Stimulated activated CD8-positive, alpha-beta memory T cell treated with anti-CD3 and anti-CD28 coated beads, Interleukin-7, amount 100 ng/mL, for 1 hour (primary cell): ENCODE results near the gene MAGED1.

Experiments
- DNase-seq, 2 donors: peaks; one replicate each; pipeline ENCODE4 v3.0.0-alpha.2; 2020; ENCODE audit warnings: low read depth in 2 of 2

Gene MAGED1, protein sequence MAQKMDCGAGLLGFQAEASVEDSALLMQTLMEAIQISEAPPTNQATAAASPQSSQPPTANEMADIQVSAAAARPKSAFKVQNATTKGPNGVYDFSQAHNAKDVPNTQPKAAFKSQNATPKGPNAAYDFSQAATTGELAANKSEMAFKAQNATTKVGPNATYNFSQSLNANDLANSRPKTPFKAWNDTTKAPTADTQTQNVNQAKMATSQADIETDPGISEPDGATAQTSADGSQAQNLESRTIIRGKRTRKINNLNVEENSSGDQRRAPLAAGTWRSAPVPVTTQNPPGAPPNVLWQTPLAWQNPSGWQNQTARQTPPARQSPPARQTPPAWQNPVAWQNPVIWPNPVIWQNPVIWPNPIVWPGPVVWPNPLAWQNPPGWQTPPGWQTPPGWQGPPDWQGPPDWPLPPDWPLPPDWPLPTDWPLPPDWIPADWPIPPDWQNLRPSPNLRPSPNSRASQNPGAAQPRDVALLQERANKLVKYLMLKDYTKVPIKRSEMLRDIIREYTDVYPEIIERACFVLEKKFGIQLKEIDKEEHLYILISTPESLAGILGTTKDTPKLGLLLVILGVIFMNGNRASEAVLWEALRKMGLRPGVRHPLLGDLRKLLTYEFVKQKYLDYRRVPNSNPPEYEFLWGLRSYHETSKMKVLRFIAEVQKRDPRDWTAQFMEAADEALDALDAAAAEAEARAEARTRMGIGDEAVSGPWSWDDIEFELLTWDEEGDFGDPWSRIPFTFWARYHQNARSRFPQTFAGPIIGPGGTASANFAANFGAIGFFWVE

GRCh38 chrX:51892921-51893745 lies at the start of gene MAGED1:
TSS of gene MAGED1 (plus strand) at chrX:51893623. CDS start at chrX:51894305, 682 bp downstream.
- DNase-seq, result peak; percentile 20 to 37

DNA sequence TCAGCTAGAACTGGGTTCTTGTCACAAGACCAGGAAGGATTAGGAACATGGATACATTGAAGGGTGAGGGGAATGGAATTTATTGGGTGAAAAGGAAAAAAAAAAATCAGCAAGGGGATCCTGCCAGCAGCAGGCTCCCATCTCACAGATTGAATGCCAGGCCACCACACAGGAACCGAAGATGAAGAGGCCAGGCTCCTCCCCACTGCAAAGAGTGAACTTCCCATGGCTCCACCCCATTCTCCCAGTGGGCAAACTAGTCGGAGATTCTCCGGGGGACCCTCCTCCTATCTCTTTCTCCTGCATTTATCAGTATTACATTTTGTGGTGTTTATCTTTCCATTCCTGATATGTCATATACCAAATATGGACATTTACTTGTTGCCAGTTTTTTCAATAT lies 46.0 kb upstream of the MAGED1 start:
- no peak for DNase-seq

GRCh38 chrX:51851507-51852085 lies 41.8 kb upstream of the MAGED1 start:
- DNase-seq, result no peak

DNA sequence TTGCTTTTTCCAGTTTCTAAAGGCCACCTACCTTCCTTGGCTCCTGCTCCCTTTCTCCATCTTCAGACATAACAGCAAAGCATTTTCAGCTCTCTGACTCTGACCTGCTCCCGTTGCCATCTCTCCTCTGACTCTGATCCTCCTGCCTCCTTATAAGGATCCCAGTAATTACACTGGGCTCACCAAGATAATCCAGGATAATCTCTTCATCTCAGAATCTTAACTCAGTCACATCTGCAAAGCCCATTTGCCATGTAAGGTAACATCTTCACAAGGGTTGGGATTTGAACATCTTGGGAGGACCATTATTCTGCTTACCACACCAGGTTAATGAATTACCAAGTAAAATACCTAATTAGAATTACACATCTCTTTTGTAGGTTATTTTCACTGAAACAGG lies 41.3 kb upstream of the MAGED1 start:
- DNase-seq, result no peak

DNA sequence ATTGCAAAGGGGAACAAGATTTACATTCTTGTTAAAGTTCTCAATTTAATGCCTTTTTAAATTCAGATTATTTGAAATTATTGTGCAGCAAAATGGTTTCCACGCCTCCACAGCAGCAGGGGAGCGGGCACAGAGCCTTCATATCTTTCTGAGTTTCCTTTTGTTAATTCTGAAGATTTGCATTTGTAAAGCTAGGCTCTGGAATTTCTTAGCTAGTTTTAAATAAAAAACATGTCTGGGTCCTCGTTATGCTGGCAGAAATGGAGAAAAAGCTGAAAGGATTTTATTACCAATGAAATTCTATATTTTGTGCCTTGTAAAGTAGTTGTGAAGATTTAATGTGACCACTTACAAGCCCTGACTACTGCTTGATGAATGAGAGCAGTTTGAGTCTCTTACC lies 40.8 kb upstream of the MAGED1 start:
- no peak for DNase-seq

- DNase-seq, result no peak
Measured at GRCh38 chrX:51853251-51853650, 40.2 kb upstream of the MAGED1 start.

- DNase-seq, result no peak
Measured at GRCh38 chrX:51855698-51856097, 37.7 kb upstream of the MAGED1 start.

DNA sequence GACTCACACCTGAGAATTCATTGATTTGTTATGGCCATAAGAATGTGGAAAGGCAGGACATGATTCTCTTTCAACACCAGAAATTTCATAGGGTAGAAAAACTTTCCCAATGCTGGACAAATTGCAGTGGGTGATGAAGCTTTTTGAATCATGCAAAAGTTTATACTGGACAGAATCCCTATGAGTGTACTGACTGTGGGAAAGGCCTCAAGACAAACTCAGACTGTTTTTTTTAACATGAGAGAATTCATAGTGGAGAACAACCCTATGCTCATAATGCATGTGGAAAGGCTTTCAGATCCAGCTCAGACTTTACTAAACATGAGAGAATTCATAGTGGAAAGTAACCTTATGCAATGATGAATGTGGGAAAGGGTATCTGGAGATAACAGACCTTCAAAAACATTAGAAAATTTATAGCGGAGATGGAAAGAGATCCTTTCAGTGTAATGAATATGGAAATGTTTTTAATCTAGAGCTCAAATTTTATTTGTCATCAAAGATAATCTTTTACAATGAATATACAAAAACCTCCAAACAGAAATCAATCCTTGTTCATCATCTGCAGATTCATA lies 36.2 kb upstream of the MAGED1 start:
- no peak for DNase-seq

- DNase-seq, result no peak
Measured at GRCh38 chrX:51860679-51861078, 32.7 kb upstream of the MAGED1 start.

GRCh38 chrX:51862920-51863319 lies 30.5 kb upstream of the MAGED1 start:
- DNase-seq, result no peak

DNA sequence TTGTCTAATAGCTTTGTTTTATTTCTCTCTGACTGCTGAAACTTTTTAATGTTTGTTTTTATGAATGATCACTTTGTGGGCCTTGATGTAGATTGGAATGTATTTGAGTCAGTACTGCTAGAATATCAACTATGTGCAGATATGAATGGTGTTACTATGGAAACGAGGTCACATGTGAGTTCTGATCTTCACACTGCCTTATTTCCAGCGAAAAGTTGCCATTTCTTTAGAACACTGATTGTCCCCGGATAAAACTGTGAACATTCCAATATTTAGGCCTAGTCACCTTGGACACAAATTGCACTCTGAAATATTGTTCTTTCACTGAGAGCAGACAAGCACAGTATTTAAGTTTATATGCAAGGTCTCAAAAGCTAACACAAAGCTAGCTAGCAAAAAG lies 27.2 kb upstream of the MAGED1 start:
- DNase-seq, result no peak

DNA sequence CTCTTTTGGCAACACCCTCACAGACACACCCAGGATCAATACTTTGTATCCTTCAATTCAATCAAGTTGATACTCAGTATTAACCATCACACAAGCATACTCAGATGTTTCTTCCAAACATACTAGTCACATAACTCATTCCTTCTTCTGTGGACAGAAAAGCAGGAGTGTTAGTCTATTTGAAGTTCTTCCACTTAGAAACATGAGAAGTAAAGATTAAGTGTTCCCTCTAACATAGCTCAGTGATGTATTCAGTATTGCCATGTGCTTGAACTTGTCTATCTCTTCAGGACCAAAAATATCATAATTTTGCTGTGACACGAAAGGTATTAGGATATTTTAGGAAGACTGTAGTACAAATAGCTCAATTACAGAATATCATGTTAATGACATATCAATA lies 25.8 kb upstream of the MAGED1 start:
- no peak for DNase-seq

- DNase-seq, result no peak
Measured at GRCh38 chrX:51870354-51870753, 23.1 kb upstream of the MAGED1 start.

DNA sequence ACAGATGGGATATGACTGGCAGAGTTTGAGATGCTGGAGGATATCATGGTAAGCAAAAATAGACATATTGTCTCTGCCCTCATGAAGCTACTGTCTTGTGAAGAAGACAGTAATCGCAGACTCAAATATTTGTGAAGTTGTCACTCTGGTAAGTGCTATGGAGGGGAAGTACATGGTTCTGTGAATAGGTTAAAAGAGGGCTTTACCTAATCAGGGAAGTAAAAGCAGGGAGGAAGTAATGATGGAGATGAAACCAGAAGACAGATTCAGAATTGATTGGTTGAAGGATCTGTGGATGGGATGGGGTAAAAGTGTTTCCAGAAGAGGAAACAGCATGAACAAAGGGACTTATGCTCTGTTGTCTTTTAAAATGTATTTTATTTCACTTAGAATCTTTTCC lies 19.3 kb upstream of the MAGED1 start:
- no peak for DNase-seq

DNA sequence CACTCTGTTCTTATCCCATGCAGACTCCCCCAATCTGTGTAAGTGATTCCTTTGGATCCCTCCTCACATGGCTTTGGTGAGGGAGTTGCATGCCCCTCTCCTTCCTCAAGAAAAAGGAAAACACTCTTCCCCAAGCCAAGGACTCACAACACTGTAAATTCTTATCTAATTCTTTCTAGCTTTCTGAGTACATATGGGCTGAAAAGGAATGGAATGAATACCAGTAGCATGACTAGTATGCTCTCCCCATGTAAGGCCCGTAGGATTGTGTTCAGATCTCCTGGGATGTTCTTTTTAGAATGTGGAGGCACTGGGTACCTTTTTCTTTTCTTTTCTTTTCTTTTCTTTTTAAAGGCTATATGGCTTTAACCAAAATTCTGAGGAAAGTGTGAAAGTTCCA lies 17.0 kb upstream of the MAGED1 start:
- DNase-seq, result no peak

DNA sequence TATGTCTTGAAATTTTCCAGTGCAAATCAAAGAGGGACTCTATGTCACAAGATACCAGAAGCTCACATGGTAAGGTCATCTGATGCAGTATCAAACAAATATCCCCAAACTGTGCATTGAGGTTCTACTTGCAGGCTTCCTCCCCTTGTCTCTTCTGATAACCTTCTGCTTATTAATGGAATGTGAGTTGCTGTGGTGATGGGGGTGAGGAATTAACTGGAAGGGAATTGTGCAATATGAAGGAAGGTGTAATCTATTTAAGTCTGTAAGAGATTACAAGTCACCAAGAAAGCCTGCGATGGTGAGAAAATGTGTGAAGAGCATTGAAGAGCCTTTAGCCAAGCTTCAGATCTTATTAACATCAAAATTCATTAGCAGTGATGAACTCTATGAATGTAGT lies 15.4 kb upstream of the MAGED1 start:
- DNase-seq, result no peak

DNA sequence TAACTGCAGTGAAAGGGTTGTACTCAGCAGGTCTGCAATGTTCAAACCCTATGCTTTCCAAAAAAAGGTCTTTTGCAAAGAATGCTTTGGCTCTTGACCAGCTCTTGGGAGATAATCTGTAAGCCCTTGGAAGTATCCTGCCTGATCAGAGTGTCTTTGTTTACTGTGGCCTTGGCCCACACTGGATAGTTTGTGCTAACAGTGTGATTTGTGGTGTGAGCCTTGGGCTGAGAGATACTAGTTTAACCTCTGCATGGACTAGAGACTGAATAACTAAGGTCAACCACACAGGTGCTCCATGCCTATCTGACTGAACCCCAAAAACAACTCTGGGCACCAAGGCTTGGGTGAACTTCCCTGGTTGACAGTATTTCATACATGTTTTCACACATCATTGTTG lies 3.6 kb upstream of the MAGED1 start:
- DNase-seq, result no peak

GRCh38 chrX:51891245-51891644 lies 2.2 kb upstream of the MAGED1 start:
- DNase-seq, result no peak

- no peak for DNase-seq
Measured at GRCh38 chrX:51891821-51892551, 1.4 kb upstream of the MAGED1 start.

DNA sequence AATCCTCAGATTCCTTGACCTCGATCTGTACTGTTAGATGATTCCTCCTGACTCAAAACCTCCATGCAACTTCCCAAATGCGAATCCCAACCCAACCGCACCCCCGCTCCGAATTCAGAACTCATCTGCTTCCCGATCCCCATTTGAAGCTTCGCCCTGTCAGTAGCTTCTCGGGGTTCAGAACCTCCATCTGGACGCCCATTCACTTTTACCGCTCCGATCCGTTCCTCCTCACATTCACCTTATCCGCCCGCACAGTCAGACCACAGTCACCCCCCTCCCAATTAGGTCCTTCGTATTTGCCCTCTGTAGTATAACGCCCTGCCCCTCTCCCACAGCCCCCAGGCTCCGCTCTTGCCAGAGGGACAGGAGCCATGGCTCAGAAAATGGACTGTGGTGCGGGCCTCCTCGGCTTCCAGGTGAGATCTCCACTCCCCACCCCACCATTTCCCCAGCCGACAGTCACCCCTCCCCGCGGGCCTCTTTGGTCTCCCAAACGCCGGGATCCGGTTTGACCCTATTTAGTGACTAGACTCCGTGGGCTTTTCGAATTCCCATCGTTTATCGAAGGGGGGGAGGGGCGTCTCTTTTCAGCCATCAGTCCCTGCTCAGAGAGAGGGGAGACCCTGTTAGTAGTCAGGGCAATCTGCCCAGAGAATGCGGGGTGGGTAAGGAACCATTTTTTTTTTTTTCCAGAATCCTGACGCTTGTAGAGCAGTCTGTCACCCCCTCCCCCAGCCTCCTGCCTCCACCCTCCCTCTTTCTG lies 691 bp downstream of the MAGED1 start:
- no peak for DNase-seq
